Transverse colon (tissue), 3 donors: ENCODE measurements around the gene KRT72.

ENCODE experiments used
- CTCF ChIP-seq, 5 experiments: fragments of 200-600 bp in 3 of 5; fragments of 450-650 bp in 2 of 5; sonication (generic) in 3 of 5; IDR thresholded peaks; 1 replicate in 2 of 5; 2 replicates in 3 of 5; pipeline ENCODE4 v1.5.1; 2016 to 2017; ENCODE audit warnings: antibody characterized with exemption in 5 of 5, inconsistent platforms in 3 of 5, mild to moderate bottlenecking in 2 of 5, moderate library complexity in 1 of 5
- POLR2A ChIP-seq: fragments of 450-650 bp; IDR thresholded peaks from one replicate; pipeline ENCODE4 v1.6.1; 2016; ENCODE audit warnings: antibody characterized with exemption, mild to moderate bottlenecking, moderate library complexity

GRCh38 chr12:52537101-52537500, 64.2 kb downstream of the KRT72 start:
- TF ChIP-seq POLR2A (no peak), CTCF (IDR thresholded peaks at IDR 0.05) (no peak)
